IMR-90 (cell line): ENCODE results near the gene FNDC10.

Source experiments
- BHLHE40 ChIP-seq: fragments of 150-350 bp; IDR thresholded peaks from 2 replicates; pipeline ENCODE4 v1.6.1; 2016; ENCODE audit warnings: mild to moderate bottlenecking, low read depth, low read length
- CEBPB ChIP-seq: IDR thresholded peaks from 2 replicates; pipeline ENCODE4 v1.6.1; 2012; ENCODE audit warnings: low read depth, low read length, improper control_type of control experiment
- CHD1 ChIP-seq: IDR thresholded peaks from 2 replicates; pipeline ENCODE4 v1.6.1; 2012; ENCODE audit warnings: low read depth, low read length, improper control_type of control experiment
- CTCF ChIP-seq: conservative IDR thresholded peaks from 2 replicates; pipeline ENCODE4 v1.5.1; 2012; ENCODE audit warnings: mild to moderate bottlenecking, low read depth, low read length, improper control_type of control experiment
- FOS ChIP-seq: fragments of 150-350 bp; IDR thresholded peaks from 2 replicates; pipeline ENCODE4 v1.6.1; 2016; ENCODE audit warnings: low read depth, low read length
- MAFK ChIP-seq: IDR thresholded peaks from 2 replicates; pipeline ENCODE4 v1.6.1; 2012; ENCODE audit warnings: low read depth, low read length, improper control_type of control experiment
- MAZ ChIP-seq: IDR thresholded peaks from 2 replicates; pipeline ENCODE4 v1.6.1; 2012; ENCODE audit warnings: low read depth, mild to moderate bottlenecking, low read length, improper control_type of control experiment, moderate library complexity, borderline replicate concordance
- POLR2A ChIP-seq: IDR thresholded peaks from 2 replicates; pipeline ENCODE4 v1.6.1; 2012; ENCODE audit warnings: mild to moderate bottlenecking, low read depth, low read length
- RAD21 ChIP-seq: IDR thresholded peaks from 2 replicates; pipeline ENCODE4 v1.6.1; 2012; ENCODE audit warnings: low read length, improper control_type of control experiment
- RCOR1 ChIP-seq: IDR thresholded peaks from 2 replicates; pipeline ENCODE4 v1.6.1; 2012; ENCODE audit warnings: mild to moderate bottlenecking, low read length, improper control_type of control experiment; ENCODE audit not compliant: insufficient replicate concordance
- RFX5 ChIP-seq: IDR thresholded peaks from 2 replicates; pipeline ENCODE4 v1.8.0; 2012; ENCODE audit warnings: low read depth, mild to moderate bottlenecking, low read length, moderate library complexity
- SMC3 ChIP-seq: fragments of 150-350 bp; IDR thresholded peaks from 2 replicates; pipeline ENCODE4 v1.6.1; 2016; ENCODE audit warnings: low read depth, mild to moderate bottlenecking, antibody characterized with exemption, low read length, moderate library complexity
- USF2 ChIP-seq: fragments of 150-350 bp; IDR thresholded peaks from 2 replicates; pipeline ENCODE4 v1.6.1; 2017; ENCODE audit warnings: mild to moderate bottlenecking, antibody characterized with exemption, low read length, low read depth

DNA sequence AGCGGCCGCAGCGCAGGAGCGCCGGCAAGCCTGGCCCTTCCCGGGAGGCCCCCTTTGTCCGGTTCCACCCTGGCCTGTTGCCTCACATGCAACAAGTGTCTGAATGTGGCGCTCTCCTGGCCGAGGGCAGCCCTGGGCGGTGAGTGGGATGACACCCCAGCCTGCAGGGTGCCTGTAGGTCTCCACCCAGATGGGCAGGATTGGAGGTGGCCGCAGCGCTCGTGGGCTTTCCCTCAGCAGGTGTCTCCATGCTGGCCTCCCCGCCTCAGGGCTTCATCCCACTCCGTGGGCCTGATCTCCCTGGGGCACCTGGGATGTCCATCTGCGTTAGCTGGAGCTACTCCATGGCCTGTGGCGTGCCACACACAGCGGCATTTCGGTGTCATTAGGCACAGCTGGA, 16.9 kb upstream of the FNDC10 start:
- no peak for TF ChIP-seq CTCF
- no peak for TF ChIP-seq POLR2A
- no peak for TF ChIP-seq RAD21
- TF ChIP-seq MAZ, result no peak
- TF ChIP-seq CEBPB, result no peak
- TF ChIP-seq SMC3, result no peak
- no peak for TF ChIP-seq USF2
- no peak for TF ChIP-seq MAFK
- TF ChIP-seq CHD1, result no peak
- no peak for TF ChIP-seq RFX5
- no peak for TF ChIP-seq BHLHE40
- TF ChIP-seq FOS, result no peak
- TF ChIP-seq RCOR1, result no peak
